Endothelial cell of umbilical vein (primary cell): ENCODE results near the gene SERTAD1. TPM values are rescaled to one million over a fixed set of nuclear protein-coding genes. Genes with fewer than 3 reads are reported as not detected.

Source experiments
- BruUV-seq: library from RNA; stranded (reverse); fragments of 400-500 nt; replicated peaks from 2 replicates; lab custom pipeline; 2021; lab: Mats Ljungman, UMichigan
- CTCF ChIA-PET: fragments of 300-600, 350-600 bp; sonication (Branson Sonifier 250); formaldehyde crosslinking; loops from one replicate; lab custom pipeline; 2021; ENCODE audit warnings: antibody characterized with exemption, inconsistent platforms; lab: Charles Lee
- POLR2A ChIA-PET: fragments of 300-600, 350-600 bp; sonication (Branson Sonifier 250); formaldehyde crosslinking; loops from one replicate; lab custom pipeline; 2021; ENCODE audit warnings: antibody characterized with exemption, inconsistent platforms; lab: Charles Lee
- DNase-seq: peaks from one replicate; pipeline ENCODE4 v3.0.0-alpha.2; 2011; ENCODE audit warnings: low read depth, low spot score
- FAIRE-seq: peaks from 2 replicates; lab custom pipeline; 2011; peaks lifted over from hg19 to GRCh38; lab: Jason Lieb, UNC
- H2AFZ ChIP-seq: 2 replicates; pipeline ENCODE4 v1.6.0; 2012; ENCODE audit warnings: low read depth, low read length, control low read depth, inconsistent platforms
- H3K27ac ChIP-seq: 2 replicates; pipeline ENCODE4 v1.5.1; 2011; ENCODE audit warnings: low read depth, mild to moderate bottlenecking, control low read depth, low read length, moderate library complexity; ENCODE audit not compliant: insufficient read depth
- H3K27me3 ChIP-seq, 2 experiments: 2 replicates each; pipeline versions ENCODE4 v1.6.0 to v1.6.1; 2011; ENCODE audit warnings: low read length in 2 of 2, mixed read lengths in 1 of 2; ENCODE audit not compliant: control insufficient read depth in 2 of 2, insufficient read depth in 2 of 2
- H3K36me3 ChIP-seq, 2 experiments: 2 replicates in 1 of 2; 3 replicates in 1 of 2; pipeline ENCODE4 v1.5.1; 2011; ENCODE audit warnings: low read length in 2 of 2, mild to moderate bottlenecking in 1 of 2, moderate library complexity in 1 of 2; ENCODE audit not compliant: control insufficient read depth in 2 of 2, insufficient read depth in 2 of 2; ENCODE audit errors: extremely low read depth in 1 of 2
- H3K4me1 ChIP-seq: 3 replicates; pipeline ENCODE4 v1.5.1; 2011; ENCODE audit warnings: mild to moderate bottlenecking, low read length; ENCODE audit not compliant: control insufficient read depth, insufficient read depth; ENCODE audit errors: extremely low read depth
- H3K4me2 ChIP-seq: 2 replicates; pipeline ENCODE4 v1.6.1; 2011; ENCODE audit warnings: low read length, control low read depth, mixed read lengths; ENCODE audit not compliant: insufficient read depth
- H3K4me3 ChIP-seq, 3 experiments: fragments of 200-600 bp in 1 of 3; sonication (generic), shearing (Covaris generic) in 1 of 3; replicated peaks in 1 of 3; 2 replicates each; pipeline ENCODE4 v1.5.1; 2011 to 2016; ENCODE audit warnings: control low read depth in 3 of 3, low read length in 3 of 3, mild to moderate bottlenecking in 2 of 3, inconsistent platforms in 1 of 3, low read depth in 1 of 3, moderate library complexity in 1 of 3; ENCODE audit not compliant: insufficient read depth in 1 of 3
- H3K79me2 ChIP-seq: 2 replicates; pipeline ENCODE4 v1.6.0; 2012; ENCODE audit warnings: low read length, inconsistent platforms; ENCODE audit not compliant: control insufficient read depth, insufficient read depth
- H3K9ac ChIP-seq: replicated peaks from 2 replicates; pipeline ENCODE3; 2011; ENCODE audit warnings: low read length, control low read depth; ENCODE audit not compliant: insufficient read depth; ENCODE audit errors: extremely low read depth
- H3K9me1 ChIP-seq: replicated peaks from 3 replicates; pipeline ENCODE4 v1.6.0; 2011; ENCODE audit warnings: mild to moderate bottlenecking, low read length; ENCODE audit not compliant: control insufficient read depth, insufficient read depth; ENCODE audit errors: extremely low read depth
- H3K9me3 ChIP-seq: replicated peaks from 2 replicates; pipeline ENCODE4 v1.5.1; 2012; ENCODE audit warnings: low read length, inconsistent platforms; ENCODE audit not compliant: control insufficient read depth, insufficient read depth
- H4K20me1 ChIP-seq: replicated peaks from 2 replicates; pipeline ENCODE3; 2011; ENCODE audit warnings: mild to moderate bottlenecking, low read length; ENCODE audit not compliant: control insufficient read depth, insufficient read depth; ENCODE audit errors: extremely low read depth
- CTCF ChIP-seq, 2 donors: IDR thresholded peaks; 1 replicate in 1 of 2; 2 replicates in 1 of 2; pipeline ENCODE4 v1.5.1; 2011; ENCODE audit warnings: low read length in 2 of 2, mild to moderate bottlenecking in 2 of 2, moderate library complexity in 2 of 2, control low read depth in 1 of 2, inconsistent platforms in 1 of 2, low read depth in 1 of 2; ENCODE audit not compliant: insufficient read depth in 1 of 2; ENCODE audit errors: extremely low read depth in 1 of 2
- EZH2 ChIP-seq: IDR thresholded peaks from 2 replicates; pipeline ENCODE4 v1.6.1; 2012; ENCODE audit warnings: borderline replicate concordance, low read depth, mild to moderate bottlenecking, moderate library complexity, low read length, inconsistent platforms; ENCODE audit not compliant: severe bottlenecking
- FOS ChIP-seq: IDR thresholded peaks from 2 replicates; pipeline ENCODE4 v1.6.1; 2011; ENCODE audit warnings: mild to moderate bottlenecking, low read length, moderate library complexity, borderline replicate concordance; ENCODE audit not compliant: insufficient read depth
- JUN ChIP-seq: IDR thresholded peaks from 2 replicates; pipeline ENCODE4 v1.6.1; 2011; ENCODE audit warnings: borderline replicate concordance, low read depth; ENCODE audit not compliant: insufficient read length, insufficient read depth
- MYC ChIP-seq: IDR thresholded peaks from one replicate; pipeline ENCODE4 v1.6.1; 2011; ENCODE audit warnings: mild to moderate bottlenecking, low read depth, low read length
- POLR2A ChIP-seq: IDR thresholded peaks from 2 replicates; pipeline ENCODE4 v1.6.1; 2012; ENCODE audit warnings: low read depth, mild to moderate bottlenecking, control low read depth, low read length
- POLR2AphosphoS5 ChIP-seq: IDR thresholded peaks from 2 replicates; pipeline ENCODE4 v1.6.1; 2012; ENCODE audit warnings: low read depth, mild to moderate bottlenecking, control low read depth, low read length, moderate library complexity; ENCODE audit not compliant: insufficient read depth
- dilution Hi-C: fragments of 300-500 bp; cut with MboI; formaldehyde crosslinking; loops from one replicate; pipeline ENCODE4 v1.15.0; 2019; ENCODE audit warnings: low sequenced_read_pairs; ENCODE audit not compliant: extremely low pct_ligation_motif_present
- intact Hi-C: fragments of 100-400 bp; cut with micrococcal nuclease; formaldehyde crosslinking; loops from one replicate; pipeline ENCODE4 v1.10.0; 2022
- polyA plus RNA-seq, 4 experiments: library from polyadenylated mRNA; depleted of rRNA in 3 of 4; stranded (reverse) in 3 of 4; unstranded in 1 of 4; fragments of >200 nt; gene quantifications; 2 replicates each; pipeline versions ENCODE4 v1.2.1 to v1.2.3, GENCODE V29; 2011 to 2012; ENCODE audit warnings: missing spikeins in 1 of 4
- total RNA-seq: library from RNA; stranded (reverse); gene quantifications from 2 replicates; pipeline ENCODE4 v1.2.3, GENCODE V29; 2021

The SERTAD1 gene
- total and polyA plus RNA-seq, 2 donors (not counting 3 experiments of a cell fraction or from before 2014, with no cell fraction given), result 8.8 to 15.3 TPM

GRCh38 chr19:40418040-40418439, 7.8 kb downstream of the SERTAD1 start:
- no peak overlapping the region for H3K4me3 ChIP-seq
- BruUV-seq, result no TSS peak
- ChIA-PET POLR2A (no interaction called here), CTCF (interaction anchor here (3.7 kb wide), 1 partner anchor 47 kb away, joined by 43 read pairs; the partner anchor contains the start of genes BLVRB and SPTBN4)
- no peak for FAIRE-seq
- H3K79me2 ChIP-seq, result peaks cover 9% of the 10 kb centered on the region
- H2AFZ ChIP-seq, result no peak overlapping the region
- H3K9me1 ChIP-seq, result no peaks in the 10 kb centered on the region
- peaks cover 6 to 7% of the 10 kb centered on the region in 2 experiments for H3K36me3 ChIP-seq
- no peak overlapping the region for H3K27ac ChIP-seq
- dilution Hi-C loops, result no loop called here
- no peak overlapping the region for H3K9ac ChIP-seq
- no peak for DNase-seq
- peaks cover 19% of the 10 kb centered on the region for H3K4me1 ChIP-seq
- H3K9me3 ChIP-seq, result no peaks in the 10 kb centered on the region
- H3K4me2 ChIP-seq, result no peak overlapping the region
- H3K27me3 ChIP-seq, result no peaks in the 10 kb centered on the region
- H4K20me1 ChIP-seq, result no peaks in the 10 kb centered on the region
- no peak for TF ChIP-seq EZH2
- TF ChIP-seq POLR2A, result no peak
- TF ChIP-seq CTCF (IDR thresholded peaks at IDR 0.05; ENCODE audit: extremely low read depth in 1 of 2, insufficient read depth in 1 of 2, low read depth in 1 of 2, low read length in 2 of 2), result no peak
- no peak for TF ChIP-seq FOS
- TF ChIP-seq JUN, result no peak
- no peak for TF ChIP-seq MYC
- TF ChIP-seq POLR2AphosphoS5, result no peak
- intact Hi-C loops, result no loop called here
